ENCODE results near the gene LTV1. TPM values are rescaled to one million over a fixed set of nuclear protein-coding genes. Genes with fewer than 3 reads are reported as not detected.

LTV1 gene
- total RNA-seq, 2 donors from 2014 or later: 26.3 to 30.8 TPM

DNA sequence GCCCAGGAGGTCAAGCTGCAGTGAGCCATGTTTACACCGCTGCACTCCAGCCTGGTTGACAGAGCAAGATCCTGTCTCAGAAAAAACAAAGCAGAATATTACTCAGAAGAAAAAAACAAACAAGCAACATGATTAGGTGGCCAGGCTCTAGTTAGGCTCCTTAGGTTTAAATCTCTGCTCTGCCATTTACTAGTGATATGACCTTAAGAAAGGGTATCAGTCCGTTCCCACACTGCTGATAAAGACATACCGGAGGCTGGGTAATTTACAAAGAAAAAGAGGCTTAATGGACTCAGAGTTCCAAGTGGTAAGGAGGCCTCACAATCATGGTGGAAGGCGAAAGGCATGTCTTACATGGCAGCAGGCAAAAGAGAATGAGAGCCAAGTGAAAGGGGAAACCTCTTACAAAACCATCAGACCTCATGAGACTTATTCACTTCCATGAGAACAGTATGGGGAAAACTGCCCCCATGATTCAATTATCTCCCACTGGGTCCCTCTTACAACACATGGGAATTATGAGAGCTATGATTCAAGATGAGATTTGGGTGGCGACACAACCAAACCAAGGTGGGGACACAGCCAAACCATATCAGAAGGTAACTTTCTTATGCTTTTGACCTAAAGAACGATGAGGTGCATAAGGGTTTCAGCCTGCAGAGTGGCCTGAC lies 2.4 kb upstream of the LTV1 start:
- Mint-ChIP-seq H3K4me3 (no peak overlapping the region), H3K36me3 (ENCODE audit: low read depth) (peaks cover 15% of the 10 kb centered on the region), H3K4me1 (peaks cover 12% of the 10 kb centered on the region), H3K9me3 (peaks cover 2% of the 10 kb centered on the region), H3K27ac (no peak overlapping the region), H3K27me3 (ENCODE audit: insufficient read depth) (no peaks in the 10 kb centered on the region)
- Histone ChIP-seq H3K4me3 (ENCODE audit: low read length) (no peak overlapping the region), H3K9ac (ENCODE audit: extremely low read depth, low read length, poor library complexity, severe bottlenecking) (no peak overlapping the region), H3K4me1 (ENCODE audit: control insufficient read depth, insufficient read depth, low read length) (no peaks in the 10 kb centered on the region), H3K27me3 (ENCODE audit: control insufficient read depth, insufficient read depth, low read length, poor library complexity, severe bottlenecking) (no peaks in the 10 kb centered on the region), H3K36me3 (ENCODE audit: control insufficient read depth, insufficient read depth, low read length) (peaks cover 12% of the 10 kb centered on the region), H3K27ac (ENCODE audit: low read depth, low read length) (no peak overlapping the region), H3K9me3 (ENCODE audit: control insufficient read depth, low read length) (peaks cover 11% of the 10 kb centered on the region)
- TF ChIP-seq, protein P1, sequence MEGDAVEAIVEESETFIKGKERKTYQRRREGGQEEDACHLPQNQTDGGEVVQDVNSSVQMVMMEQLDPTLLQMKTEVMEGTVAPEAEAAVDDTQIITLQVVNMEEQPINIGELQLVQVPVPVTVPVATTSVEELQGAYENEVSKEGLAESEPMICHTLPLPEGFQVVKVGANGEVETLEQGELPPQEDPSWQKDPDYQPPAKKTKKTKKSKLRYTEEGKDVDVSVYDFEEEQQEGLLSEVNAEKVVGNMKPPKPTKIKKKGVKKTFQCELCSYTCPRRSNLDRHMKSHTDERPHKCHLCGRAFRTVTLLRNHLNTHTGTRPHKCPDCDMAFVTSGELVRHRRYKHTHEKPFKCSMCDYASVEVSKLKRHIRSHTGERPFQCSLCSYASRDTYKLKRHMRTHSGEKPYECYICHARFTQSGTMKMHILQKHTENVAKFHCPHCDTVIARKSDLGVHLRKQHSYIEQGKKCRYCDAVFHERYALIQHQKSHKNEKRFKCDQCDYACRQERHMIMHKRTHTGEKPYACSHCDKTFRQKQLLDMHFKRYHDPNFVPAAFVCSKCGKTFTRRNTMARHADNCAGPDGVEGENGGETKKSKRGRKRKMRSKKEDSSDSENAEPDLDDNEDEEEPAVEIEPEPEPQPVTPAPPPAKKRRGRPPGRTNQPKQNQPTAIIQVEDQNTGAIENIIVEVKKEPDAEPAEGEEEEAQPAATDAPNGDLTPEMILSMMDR (conservative IDR thresholded peaks at IDR 0.05): no peak
- DNase-seq: no peak
- 91 to 93% methylated on average over 5 to 6 of the region's 6 CpGs for WGBS, 2 experiments (ENCODE audit: insufficient coverage in 1 of 2, insufficient read length in 1 of 2)

DNA sequence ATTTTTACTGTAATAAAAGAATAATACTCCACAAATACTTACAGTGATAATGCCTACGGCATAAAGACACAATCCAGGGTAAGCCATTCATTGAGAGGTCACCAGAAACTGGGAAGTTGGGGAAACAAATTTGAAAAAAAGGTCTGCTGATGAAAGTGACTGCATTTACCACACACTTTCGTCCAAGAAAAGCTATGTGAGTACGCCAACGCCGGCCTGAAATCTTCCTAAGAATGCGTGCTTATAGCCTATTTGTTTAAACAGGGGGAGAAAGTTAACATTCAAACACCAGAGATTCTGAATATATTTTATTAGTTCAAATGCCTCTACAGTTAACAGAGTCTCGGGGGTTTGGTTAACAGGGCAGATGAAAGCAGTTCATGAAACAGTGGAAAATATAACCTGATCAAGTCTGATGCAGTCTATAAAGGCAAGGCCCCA lies 657 bp upstream of the LTV1 start:
- H3K4me3 ChIP-seq (ENCODE audit: low read length): peak overlapping the region; percentile 98
- H3K9me3 ChIP-seq (ENCODE audit: control insufficient read depth, low read length): peaks cover 11% of the 10 kb centered on the region
- no peaks in the 10 kb centered on the region for H3K27me3 ChIP-seq (ENCODE audit: control insufficient read depth, insufficient read depth, low read length, poor library complexity, severe bottlenecking)
- peak overlapping the region; percentile 85 for H3K4me3 Mint-ChIP-seq
- peaks cover 12% of the 10 kb centered on the region for H3K4me1 Mint-ChIP-seq
- DNase-seq: no peak
- TF ChIP-seq, protein P1 (conservative IDR thresholded peaks at IDR 0.05): no peak
- H3K36me3 Mint-ChIP-seq (ENCODE audit: low read depth): peaks cover 30% of the 10 kb centered on the region
- 66 to 85% methylated on average over 5 to 7 of the region's 7 CpGs for WGBS, 2 experiments (ENCODE audit: insufficient coverage in 1 of 2, insufficient read length in 1 of 2)
- H3K36me3 ChIP-seq (ENCODE audit: control insufficient read depth, insufficient read depth, low read length): peaks cover 30% of the 10 kb centered on the region
- peak overlapping the region; percentile 98 for H3K27ac Mint-ChIP-seq
- peak overlapping the region; percentile 97 for H3K9ac ChIP-seq (ENCODE audit: extremely low read depth, low read length, poor library complexity, severe bottlenecking)
- no peaks in the 10 kb centered on the region for H3K27me3 Mint-ChIP-seq (ENCODE audit: insufficient read depth)
- peaks cover 2% of the 10 kb centered on the region for H3K9me3 Mint-ChIP-seq
- H3K4me1 ChIP-seq (ENCODE audit: control insufficient read depth, insufficient read depth, low read length): no peaks in the 10 kb centered on the region
- peak overlapping the region; percentile 97 for H3K27ac ChIP-seq (ENCODE audit: low read depth, low read length)

DNA sequence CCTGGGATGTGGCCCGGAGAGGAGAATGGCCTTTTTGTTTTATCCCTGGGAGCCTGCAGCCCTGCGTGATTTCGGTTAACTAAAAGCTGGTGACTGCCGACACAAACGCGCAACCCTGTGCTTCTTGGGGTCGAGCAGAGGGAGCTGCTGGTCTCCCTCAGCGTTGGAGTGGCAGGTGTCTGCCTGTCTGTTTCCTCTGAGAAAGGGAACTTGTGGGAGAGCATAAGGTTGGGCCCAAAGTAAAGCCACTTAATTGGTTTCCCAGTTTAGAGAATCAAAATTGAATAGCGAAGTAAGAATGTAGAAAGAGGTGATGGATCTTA lies 500 bp downstream of the LTV1 start:
- H3K4me3 Mint-ChIP-seq: peak overlapping the region; percentile 85
- peaks cover 39% of the 10 kb centered on the region for H3K36me3 Mint-ChIP-seq (ENCODE audit: low read depth)
- TF ChIP-seq, protein P1 (conservative IDR thresholded peaks at IDR 0.05): no peak
- Histone ChIP-seq H3K9ac (ENCODE audit: extremely low read depth, low read length, poor library complexity, severe bottlenecking) (peak overlapping the region; percentile 97), H3K27ac (ENCODE audit: low read depth, low read length) (peak overlapping the region; percentile 97), H3K4me1 (ENCODE audit: control insufficient read depth, insufficient read depth, low read length) (no peaks in the 10 kb centered on the region), H3K36me3 (ENCODE audit: control insufficient read depth, insufficient read depth, low read length) (peaks cover 40% of the 10 kb centered on the region), H3K4me3 (ENCODE audit: low read length) (peak overlapping the region; percentile 98), H3K9me3 (ENCODE audit: control insufficient read depth, low read length) (peaks cover 11% of the 10 kb centered on the region), H3K27me3 (ENCODE audit: control insufficient read depth, insufficient read depth, low read length, poor library complexity, severe bottlenecking) (no peaks in the 10 kb centered on the region)
- H3K27me3 Mint-ChIP-seq (ENCODE audit: insufficient read depth): no peaks in the 10 kb centered on the region
- WGBS, 2 experiments (ENCODE audit: insufficient coverage in 1 of 2, insufficient read length in 1 of 2): 0 to 1% methylated on average over 6 to 9 of the region's 9 CpGs
- no peak for DNase-seq
- H3K9me3 Mint-ChIP-seq: peaks cover 2% of the 10 kb centered on the region
- H3K27ac Mint-ChIP-seq: peak overlapping the region; percentile 98
- H3K4me1 Mint-ChIP-seq: peaks cover 12% of the 10 kb centered on the region
